Putamen (tissue), 1 donor: ENCODE data around the gene OBP2A.
"Not testable (repeated sequence)": the region's sequence is repeated elsewhere in the genome, so short reads cannot be mapped to it uniquely, and the experiment has no call there.

Source experiments
- DNase-seq: peaks from one replicate; pipeline ENCODE4 v3.0.0-alpha.2; 2016; ENCODE audit warnings: low spot score

Gene OBP2A

DNA sequence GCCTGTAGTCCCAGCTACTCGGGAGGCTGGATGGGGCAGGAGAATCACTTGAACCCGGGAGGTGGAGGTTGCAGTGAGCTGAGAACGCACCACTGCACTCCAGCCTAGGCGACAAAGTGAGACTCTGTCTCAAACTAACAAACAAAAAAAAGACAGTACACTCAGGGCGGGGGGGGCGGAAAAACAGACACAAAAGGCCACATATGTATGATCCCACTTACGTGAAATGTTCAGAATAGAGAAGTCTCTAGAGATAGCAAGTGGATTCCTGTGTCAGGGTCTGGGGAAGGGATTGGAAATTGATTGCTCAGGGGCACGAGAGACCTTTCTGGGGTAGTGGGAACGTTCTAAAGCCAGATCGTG lies 33.7 kb upstream of the OBP2A start:
- no peak for DNase-seq

DNA sequence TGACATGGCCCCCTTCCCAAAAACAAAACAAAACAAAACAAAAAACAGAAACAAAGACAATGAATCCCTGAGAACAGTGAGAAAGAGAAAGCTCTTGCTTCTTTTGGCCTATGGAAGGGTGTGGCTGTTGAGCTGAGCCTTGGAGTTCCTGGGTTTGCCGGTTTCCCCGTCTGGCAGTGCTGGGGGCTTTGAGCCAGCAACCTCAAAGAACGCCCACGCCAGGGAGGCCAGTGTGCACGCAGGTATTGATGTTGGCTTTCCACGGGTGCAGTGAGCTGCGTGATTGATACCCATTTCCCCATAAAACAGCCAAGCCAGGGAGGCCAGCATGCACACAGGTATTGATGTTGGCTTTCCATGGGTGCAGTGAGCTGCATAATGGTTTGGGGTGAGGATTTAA lies 33.0 kb upstream of the OBP2A start:
- no peak for DNase-seq

- no peak for DNase-seq
Observed at GRCh38 chr9:135513351-135513846, 32.5 kb upstream of the OBP2A start.

GRCh38 chr9:135513906-135514305 lies 32.0 kb upstream of the OBP2A start:
- not testable (repeated sequence) for DNase-seq

DNA sequence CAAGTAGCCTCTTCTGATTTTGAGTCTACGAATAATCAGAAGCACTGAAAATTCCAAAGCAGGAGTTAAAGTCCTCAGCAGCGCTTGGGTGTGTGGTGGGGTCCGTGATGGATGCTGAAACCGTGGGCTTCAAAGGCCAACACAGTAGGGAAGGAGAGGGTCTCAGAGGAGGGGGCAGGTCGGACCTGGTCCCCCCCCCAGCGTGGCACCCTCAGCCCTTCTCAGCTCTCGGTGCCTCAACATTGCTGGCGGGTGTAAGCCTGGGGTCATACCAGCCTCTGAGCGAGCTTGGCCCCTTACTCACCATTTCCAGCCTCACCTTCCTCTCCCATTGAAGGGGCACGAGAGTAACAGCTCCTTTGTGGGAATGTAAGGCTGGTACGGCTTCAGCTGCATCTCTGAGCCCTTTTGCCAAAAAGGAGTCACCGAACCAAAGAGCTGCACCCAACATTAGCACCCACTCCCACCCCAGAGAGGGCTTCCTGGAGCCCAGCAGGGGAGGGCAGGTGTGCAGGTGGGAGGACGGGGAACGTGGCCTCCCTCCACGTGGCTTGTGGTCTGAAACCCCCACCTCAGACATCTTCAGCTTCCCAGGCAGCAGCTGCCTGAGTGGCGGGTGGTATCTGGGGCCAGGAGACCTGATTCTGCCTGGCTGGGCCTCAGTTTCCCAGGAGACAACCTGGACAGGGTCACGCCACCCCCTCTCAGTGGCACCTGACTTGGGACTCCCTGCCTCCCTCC lies 31.4 kb upstream of the OBP2A start:
- DNase-seq = no peak

GRCh38 chr9:135515083-135515951 lies 30.6 kb upstream of the OBP2A start:
- no peak for DNase-seq

GRCh38 chr9:135516132-135516860 lies 29.6 kb upstream of the OBP2A start:
- no peak for DNase-seq

DNA sequence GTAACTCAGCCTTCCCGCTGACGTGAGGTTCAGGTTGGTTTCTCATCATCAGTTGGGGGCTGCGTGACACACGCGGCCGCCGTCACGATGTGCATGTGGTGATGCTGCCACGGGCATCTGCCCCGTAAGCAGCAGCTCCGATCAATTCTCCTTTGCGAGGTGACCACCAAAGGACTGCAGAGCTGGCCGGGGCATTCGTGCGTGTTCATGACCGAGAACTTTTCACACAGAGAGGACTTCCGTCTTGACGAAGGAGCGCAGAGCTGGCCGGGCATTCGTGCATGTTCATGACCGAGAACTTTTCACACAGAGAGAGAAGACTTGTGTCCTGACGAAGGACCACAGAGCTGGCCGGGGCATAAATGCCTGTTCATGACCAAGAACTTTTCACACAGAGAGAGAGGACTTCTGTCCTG lies 28.5 kb upstream of the OBP2A start:
- DNase-seq = no peak

- no peak for DNase-seq
Observed at GRCh38 chr9:135519179-135519971, 26.6 kb upstream of the OBP2A start.

DNA sequence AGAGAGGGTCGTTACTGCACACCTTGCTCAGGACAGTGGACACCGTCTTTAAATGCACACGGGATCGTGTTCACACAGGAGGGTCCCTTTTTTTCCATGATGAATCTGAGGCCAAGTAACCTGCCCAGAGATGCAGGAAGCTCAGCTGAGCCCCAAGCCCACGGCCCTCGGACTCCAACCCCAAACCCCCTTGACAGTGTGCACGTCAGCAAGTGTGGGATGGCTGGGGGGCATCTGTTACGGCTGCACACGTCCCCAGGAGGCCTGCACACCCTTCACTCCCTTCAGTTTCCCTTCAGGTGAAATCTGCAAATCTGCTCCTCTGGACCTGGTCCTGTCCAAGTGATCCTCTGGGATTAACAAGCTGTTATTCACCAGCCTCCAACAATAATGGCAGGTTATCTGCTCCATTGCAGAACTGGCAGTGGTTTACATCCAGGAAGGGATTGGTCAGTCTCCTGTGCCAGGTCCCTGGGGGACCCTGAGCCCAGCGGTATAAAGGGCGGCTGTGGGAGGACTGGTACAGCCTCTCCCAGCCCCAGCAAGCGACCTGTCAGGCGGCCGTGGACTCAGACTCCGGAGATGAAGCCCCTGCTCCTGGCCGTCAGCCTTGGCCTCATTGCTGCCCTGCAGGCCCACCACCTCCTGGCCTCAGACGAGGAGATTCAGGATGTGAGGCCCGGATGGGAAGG lies 24.9 kb upstream of the OBP2A start, which contains the start of gene LCN1:
TSS of gene LCN1 (plus strand) at position 525 of the 692 bp plus-strand sequence. CDS start at position 583, 58 bp downstream.
- DNase-seq = no peak

DNA sequence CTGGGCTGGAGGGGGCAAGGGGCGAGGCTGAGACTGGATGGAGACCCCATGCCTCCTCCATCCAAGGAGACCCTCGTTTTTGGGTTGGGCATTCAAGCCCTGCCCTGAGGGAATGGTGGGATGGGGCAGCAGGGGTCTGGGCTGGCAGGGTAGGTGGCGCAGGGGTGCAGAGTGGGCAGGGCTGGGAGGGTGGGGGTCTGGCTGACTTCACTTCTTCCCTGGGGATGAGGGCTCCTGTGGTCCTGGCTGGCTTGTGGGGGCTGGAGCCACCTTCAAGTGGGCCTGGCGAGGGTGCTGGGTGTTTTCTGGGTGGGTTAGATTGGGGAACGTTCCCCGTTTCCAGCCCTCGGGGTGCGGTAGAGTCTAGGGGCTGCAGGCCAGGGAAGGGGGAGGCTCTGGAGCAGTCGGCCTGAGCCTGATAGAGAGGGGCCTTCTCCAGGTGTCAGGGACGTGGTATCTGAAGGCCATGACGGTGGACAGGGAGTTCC lies 24.3 kb upstream of the OBP2A start:
- DNase-seq = no peak

DNA sequence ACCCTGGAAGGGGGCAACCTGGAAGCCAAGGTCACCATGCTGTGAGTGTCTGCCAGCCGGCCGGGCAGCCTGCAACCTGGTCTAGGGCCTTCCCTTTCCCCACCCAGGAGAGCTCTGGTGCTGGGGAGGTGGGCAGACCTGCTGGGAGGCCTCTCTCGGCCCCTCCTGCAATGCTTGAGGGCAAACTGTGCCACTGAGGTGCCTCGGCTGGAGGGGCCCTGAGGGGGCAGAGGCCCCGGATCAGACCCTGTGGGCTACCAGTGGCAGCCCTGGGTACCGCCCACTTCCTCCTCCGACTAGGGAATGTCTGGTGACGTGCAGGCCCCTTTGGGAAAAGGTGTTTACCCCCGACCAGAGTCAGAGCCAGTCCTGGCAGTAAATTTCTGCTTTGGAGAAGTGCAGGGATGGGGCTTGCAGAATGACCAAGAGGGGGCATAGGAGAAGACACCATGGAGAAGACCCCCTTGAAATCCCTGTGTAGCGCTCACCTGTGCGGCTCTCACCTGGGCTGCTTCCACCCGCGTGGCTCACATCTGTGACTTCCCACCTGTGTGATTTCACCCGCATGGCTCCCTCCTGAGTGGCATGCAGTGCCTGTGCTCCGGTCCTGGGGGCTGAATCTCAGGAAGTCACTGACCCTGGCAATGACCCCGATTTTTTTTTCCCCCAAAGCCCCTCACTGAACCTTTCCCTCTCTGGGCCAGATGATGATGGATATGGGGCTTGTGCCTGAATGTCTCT lies 23.6 kb upstream of the OBP2A start:
- no peak for DNase-seq

DNA sequence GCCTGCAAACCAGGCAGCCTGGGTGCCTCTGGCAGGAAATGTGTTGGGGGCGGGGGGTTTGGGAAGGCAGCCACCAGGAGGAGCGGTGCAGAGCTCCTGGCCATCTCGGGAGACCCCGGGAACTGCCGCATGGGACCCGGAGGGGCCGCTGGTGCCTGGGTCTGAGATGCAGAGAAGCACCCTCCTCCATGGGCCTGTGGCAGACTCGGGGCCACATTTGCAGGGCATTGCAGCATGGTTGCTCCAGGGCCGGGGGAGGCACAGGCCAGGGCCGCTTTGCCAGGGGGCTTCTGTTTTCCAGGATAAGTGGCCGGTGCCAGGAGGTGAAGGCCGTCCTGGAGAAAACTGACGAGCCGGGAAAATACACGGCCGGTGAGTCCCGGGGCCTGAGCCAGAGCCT lies 23.0 kb upstream of the OBP2A start:
- DNase-seq = no peak

- no peak for DNase-seq
Observed at GRCh38 chr9:135523521-135524129, 22.3 kb upstream of the OBP2A start.

DNA sequence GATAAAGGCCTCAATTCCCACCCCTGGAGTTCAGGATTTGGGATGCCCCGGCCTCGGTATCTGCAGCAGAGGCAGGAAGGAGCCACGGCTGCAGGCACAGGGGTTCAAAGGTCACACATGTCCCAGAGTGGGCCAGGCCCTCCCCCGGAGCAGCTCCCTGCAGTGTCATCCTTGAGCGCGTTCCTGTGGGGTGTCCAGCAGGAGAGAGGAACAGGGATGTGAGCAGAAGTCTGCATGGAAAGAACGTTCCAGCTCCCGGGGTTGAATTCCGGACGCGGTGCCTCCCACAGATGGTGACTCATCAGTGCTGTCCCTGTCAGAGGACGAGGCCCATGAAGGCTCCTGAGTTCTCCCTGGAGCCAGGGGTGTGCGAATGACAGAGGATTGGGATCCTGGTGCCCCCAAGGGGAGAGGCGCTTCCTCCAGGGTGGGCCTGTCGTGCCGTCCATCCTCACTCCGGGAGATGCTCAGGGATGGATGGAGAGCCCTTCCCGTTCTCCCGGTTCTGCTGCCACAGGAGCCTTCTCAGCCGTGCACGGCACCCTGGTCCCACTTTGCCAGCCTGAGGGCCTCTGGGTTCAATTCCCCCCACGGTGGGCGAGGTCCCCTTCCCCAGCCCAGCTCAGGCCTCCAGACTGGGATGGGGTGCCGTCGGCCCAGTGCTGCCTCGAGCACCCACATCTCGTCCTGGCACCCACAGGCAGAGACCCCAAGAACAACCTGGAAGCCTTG lies 21.6 kb upstream of the OBP2A start:
- no peak for DNase-seq

- no peak for DNase-seq
Observed at GRCh38 chr9:135525241-135526088, 20.5 kb upstream of the OBP2A start.

DNA sequence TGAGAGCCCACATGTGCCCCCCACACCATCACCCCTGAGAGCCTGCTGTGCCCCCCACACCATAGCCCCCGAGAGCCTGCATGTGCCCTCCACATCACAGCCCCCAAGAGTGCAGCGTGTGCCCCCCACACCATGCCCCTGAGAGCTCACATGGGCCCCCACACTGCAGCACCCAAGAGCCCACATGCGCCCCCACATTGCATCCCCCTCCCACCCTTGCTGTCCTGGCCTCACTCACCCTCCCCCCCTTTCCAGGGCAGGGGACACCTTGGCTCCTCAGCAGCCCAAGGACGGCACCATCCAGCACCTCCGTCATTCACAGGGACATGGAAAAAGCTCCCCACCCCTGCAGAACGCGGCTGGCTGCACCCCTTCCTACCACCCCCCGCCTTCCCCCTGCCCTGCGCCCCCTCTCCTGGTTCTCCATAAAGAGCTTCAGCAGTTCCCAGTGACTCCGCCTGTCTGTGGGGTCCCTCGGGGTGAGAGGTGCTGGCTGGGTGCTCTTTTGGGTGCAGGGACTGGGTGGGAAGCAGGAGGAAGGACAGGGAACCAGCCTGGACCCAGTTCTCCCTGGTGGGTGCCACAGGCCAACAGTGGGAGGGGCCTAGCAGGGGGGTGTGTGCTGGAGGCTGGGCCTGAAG lies 19.7 kb upstream of the OBP2A start:
- DNase-seq = no peak
